GM12878 (cell line): ENCODE results near the gene CAPN14. TPM values are rescaled to one million over a fixed set of nuclear protein-coding genes. Genes with fewer than 3 reads are reported as not detected.

ENCODE experiments used
- ATAC-seq: fragments of 200-7000 bp; cut with Tn5 transposase; 3 replicates; pipeline ENCODE4 v1.9.1; 2020; ENCODE audit warnings: mild to moderate bottlenecking, moderate library complexity
- BruUV-seq: library from RNA; stranded (reverse); fragments of 400-500 nt; replicated peaks from 2 replicates; lab custom pipeline; 2021; lab: Mats Ljungman, UMichigan
- CTCF ChIA-PET: fragments of 300-600 bp; sonication (Branson Sonifier 250); formaldehyde crosslinking; extraction: SDS; loops from one replicate; lab custom pipeline; 2021; ENCODE audit warnings: inconsistent platforms; lab: Yijun Ruan, JAX
- POLR2A ChIA-PET: fragments of 350-600 bp; formaldehyde crosslinking; extraction: SDS; loops from one replicate; lab custom pipeline; 2021; ENCODE audit warnings: inconsistent platforms; lab: Charles Lee
- RAD21 ChIA-PET: fragments of 300-600 bp; sonication (Branson Sonifier 250); formaldehyde crosslinking; loops from one replicate; lab custom pipeline; 2023; ENCODE audit warnings: antibody characterized with exemption; ENCODE audit not compliant: unreplicated experiment; lab: Charles Lee
- SMC1A ChIA-PET: fragments of 300-600 bp; sonication (Branson Sonifier 250); formaldehyde crosslinking; loops from one replicate; lab custom pipeline; 2023; ENCODE audit not compliant: unreplicated experiment, uncharacterized antibody; lab: Charles Lee
- DNase-seq: peaks from one replicate; pipeline ENCODE4 v3.0.0-alpha.2; 2011; ENCODE audit warnings: low read depth, low spot score
- FAIRE-seq: peaks from 3 replicates; lab custom pipeline; 2011; peaks lifted over from hg19 to GRCh38; lab: Jason Lieb, UNC
- H2AFZ ChIP-seq: 2 replicates; pipeline ENCODE4 v1.6.0; 2011; ENCODE audit warnings: low read depth, low read length, control low read depth; ENCODE audit not compliant: control insufficient read depth
- H3K27ac ChIP-seq: 2 replicates; pipeline ENCODE4 v1.5.1; 2011; ENCODE audit warnings: control low read depth; ENCODE audit not compliant: control insufficient read depth, insufficient read depth
- H3K27me3 ChIP-seq, 2 experiments: replicated peaks in 1 of 2; 2 replicates each; pipeline versions ENCODE4 v1.6.0 to v1.6.1; 2011; ENCODE audit warnings: low read length in 1 of 2; ENCODE audit not compliant: control insufficient read depth in 2 of 2, insufficient read depth in 2 of 2
- H3K36me3 ChIP-seq, 2 experiments: 2 replicates each; pipeline ENCODE4 v1.5.1; 2011; ENCODE audit warnings: low read length in 1 of 2; ENCODE audit not compliant: control insufficient read depth in 2 of 2, insufficient read depth in 2 of 2
- H3K4me1 ChIP-seq: 2 replicates; pipeline ENCODE4 v1.6.1; 2011; ENCODE audit warnings: mild to moderate bottlenecking, low read length, moderate library complexity, mixed read lengths; ENCODE audit not compliant: control insufficient read depth, insufficient read depth
- H3K4me2 ChIP-seq: 2 replicates; pipeline ENCODE4 v1.6.0; 2011; ENCODE audit warnings: control low read depth; ENCODE audit not compliant: control insufficient read depth, insufficient read depth
- H3K4me3 ChIP-seq: fragments of 200-600 bp; sonication (generic); 2 replicates; pipeline ENCODE4 v1.5.1; 2016
- H3K79me2 ChIP-seq: 2 replicates; pipeline ENCODE4 v1.6.0; 2011; ENCODE audit warnings: low read length; ENCODE audit not compliant: control insufficient read depth, insufficient read depth
- H3K9ac ChIP-seq: 2 replicates; pipeline ENCODE4 v1.8.0; 2011; ENCODE audit warnings: low read length, control low read depth, mixed read lengths; ENCODE audit not compliant: control insufficient read depth, insufficient read depth
- H3K9me3 ChIP-seq: replicated peaks from 3 replicates; pipeline ENCODE4 v1.5.1; 2011; ENCODE audit warnings: mild to moderate bottlenecking, low read length; ENCODE audit not compliant: control insufficient read depth, insufficient read depth
- H4K20me1 ChIP-seq: 2 replicates; pipeline ENCODE4 v1.6.0; 2011; ENCODE audit not compliant: control insufficient read depth, insufficient read depth
- BHLHE40 ChIP-seq, 2 experiments: fragments of 450-650 bp in 1 of 2; IDR thresholded peaks; 2 replicates each; pipeline ENCODE4 v1.6.1; 2011 to 2017; ENCODE audit warnings: low read depth in 2 of 2, borderline replicate concordance in 1 of 2, improper control_type of control experiment in 1 of 2, low read length in 1 of 2, mild to moderate bottlenecking in 1 of 2
- EZH2 ChIP-seq: IDR thresholded peaks from 2 replicates; pipeline ENCODE4 v1.6.1; 2012; ENCODE audit warnings: low read depth, mild to moderate bottlenecking, control low read depth, inconsistent platforms, low read length, borderline replicate concordance; ENCODE audit not compliant: control insufficient read depth
- IKZF1 ChIP-seq: fragments of 450-650 bp; conservative IDR thresholded peaks from 2 replicates; pipeline ENCODE4 v1.6.1; 2017; ENCODE audit warnings: antibody characterized with exemption, mild to moderate bottlenecking
- IKZF2 ChIP-seq, 2 experiments: fragments of 450-650 bp; IDR thresholded peaks; 2 replicates each; pipeline ENCODE4 v1.6.1; 2017; ENCODE audit warnings: mild to moderate bottlenecking in 2 of 2, moderate library complexity in 2 of 2
- SPI1 ChIP-seq: IDR thresholded peaks from 2 replicates; pipeline ENCODE4 v1.6.1; 2011; ENCODE audit warnings: low read depth, mild to moderate bottlenecking, low read length, moderate library complexity, borderline replicate concordance; ENCODE audit not compliant: insufficient read depth
- WGBS: methylation state at CpG from one replicate; pipeline ENCODE4 v1.1.6; 2016; ENCODE audit warnings: low lambda C conversion rate; ENCODE audit not compliant: insufficient replicate concordance, insufficient coverage; ENCODE audit errors: missing lambda C conversion rate; 5-methylcytosine and 5-hydroxymethylcytosine counted together
- in situ Hi-C: fragments of 300-500 bp; cut with MboI; formaldehyde crosslinking; loops from 9 replicates; pipeline ENCODE4 v1.14.3; 2018; ENCODE audit warnings: mixed read lengths
- intact Hi-C: fragments of 100-400 bp; cut with micrococcal nuclease; formaldehyde crosslinking; loops from one replicate; pipeline ENCODE4 v1.14.2; 2022; ENCODE audit not compliant: unreplicated experiment
- polyA plus RNA-seq, 11 experiments: library from polyadenylated mRNA; depleted of rRNA in 4 of 11; unstranded in 6 of 11; stranded (reverse) in 5 of 11; fragments of >200 nt; fragmentation: Nextera tagmentation in 4 of 11; fragmentation: Illumina TruSeq in 1 of 11; extraction: Ambion mirVana in 4 of 11; extraction: Trizol in 1 of 11; gene quantifications; 1 replicate in 1 of 11; 2 replicates in 10 of 11; pipeline versions ENCODE4 v1.2.1 to v1.2.3, GENCODE V29; 2011 to 2016; ENCODE audit warnings: inconsistent platforms in 2 of 11, missing spikeins in 2 of 11, low read depth in 1 of 11
- total RNA-seq, 4 experiments: library from RNA; depleted of rRNA in 3 of 4; stranded (reverse); fragments of >200 nt in 3 of 4; fragmentation: Illumina TruSeq in 1 of 4; extraction: Trizol in 1 of 4; gene quantifications; 2 replicates each; pipeline versions ENCODE4 v1.2.1 to v1.2.3, GENCODE V29; 2013 to 2021

CAPN14 gene
- total and polyA plus RNA-seq, 10 of the 15 experiments (the other 5 are each of a cell fraction or from before 2014, with no cell fraction given): 0.08 to 1.5 (median 1.1) TPM

- WGBS: 3% methylated on average over 46 of the region's 72 CpGs
- ATAC-seq (peak; percentile 58), DNase-seq (no peak)
- Histone ChIP-seq H4K20me1 (no peaks in the 10 kb centered on the region), H3K4me1 (no peaks in the 10 kb centered on the region; the same call in 1 of the 2 replicates)
- no TSS peak for BruUV-seq
- 0 out of 2 replicates have a peak, but pooled peaks have one; percentile 8 for TF ChIP-seq IKZF1
- TF ChIP-seq EZH2: 0 out of 2 replicates have a peak, but pooled peaks have one; percentile 68
- 0 out of 4 replicates have a peak, but pooled peaks of 1 of the 2 experiments have one; percentile 9 for TF ChIP-seq IKZF2 (IDR thresholded peaks at IDR 0.05)
- no peak for TF ChIP-seq SPI1
- peak in 1 of 2 experiments; percentile 3; a peak in 1 of 4 replicates for TF ChIP-seq BHLHE40 (IDR thresholded peaks at IDR 0.05; ENCODE audit: borderline replicate concordance in 1 of 2, low read depth in 2 of 2, low read length in 1 of 2)
- TF ChIP-seq, all 136 proteins: peak for 4
- ChIA-PET SMC1A (interaction anchor here (1.1 to 1.5 kb wide), 3 partner anchors 33 to 275 kb away, joined by 3 to 5 read pairs (median 4); no protein-coding TSS in a partner anchor), CTCF (interaction anchor here (0.7 to 2.7 kb wide), 8 partner anchors 14 to 973 kb away, joined by 3 to 15 read pairs (median 7); no protein-coding TSS in a partner anchor), RAD21 (interaction anchor here (0.9 to 1.5 kb wide), 7 partner anchors 14 to 426 kb away, joined by 3 to 7 read pairs (median 4); no protein-coding TSS in a partner anchor), POLR2A (no interaction called here)
- peaks cover 2 to 27% of the 10 kb centered on the region in 2 experiments for H3K27me3 ChIP-seq
- no peak for FAIRE-seq
- no peak overlapping the region for H3K9ac ChIP-seq
- in situ Hi-C loops (no loop called here), intact Hi-C loops (loop anchor here (5.0 kb wide), 1 partner anchor 105 kb away; no protein-coding TSS in a partner anchor)
- H3K4me3 ChIP-seq: 0 out of 2 replicates have a peak overlapping the region, but pooled peaks have one; percentile 32
- H3K27ac ChIP-seq: no peak overlapping the region
- H3K9me3 ChIP-seq: no peaks in the 10 kb centered on the region
- no peaks in the 10 kb centered on the region for H3K79me2 ChIP-seq
- 0 out of 2 replicates have a peak overlapping the region, but pooled peaks have one; percentile 7 for H2AFZ ChIP-seq
- H3K36me3 ChIP-seq: no peaks in the 10 kb centered on the region
- H3K4me2 ChIP-seq: peak overlapping the region; percentile 64
Observed at GRCh38 chr2:31137211-31138036, 79.9 kb downstream of the CAPN14 start.
